DMS 273 (cell line): Measurements from ENCODE around the gene CBFA2T3.

ENCODE experiments used
- DNase-seq: peaks from one replicate; lab custom pipeline; 2025; ENCODE audit not compliant: unreplicated experiment; lab: John Stamatoyannopoulos, UW

CBFA2T3 gene

DNA sequence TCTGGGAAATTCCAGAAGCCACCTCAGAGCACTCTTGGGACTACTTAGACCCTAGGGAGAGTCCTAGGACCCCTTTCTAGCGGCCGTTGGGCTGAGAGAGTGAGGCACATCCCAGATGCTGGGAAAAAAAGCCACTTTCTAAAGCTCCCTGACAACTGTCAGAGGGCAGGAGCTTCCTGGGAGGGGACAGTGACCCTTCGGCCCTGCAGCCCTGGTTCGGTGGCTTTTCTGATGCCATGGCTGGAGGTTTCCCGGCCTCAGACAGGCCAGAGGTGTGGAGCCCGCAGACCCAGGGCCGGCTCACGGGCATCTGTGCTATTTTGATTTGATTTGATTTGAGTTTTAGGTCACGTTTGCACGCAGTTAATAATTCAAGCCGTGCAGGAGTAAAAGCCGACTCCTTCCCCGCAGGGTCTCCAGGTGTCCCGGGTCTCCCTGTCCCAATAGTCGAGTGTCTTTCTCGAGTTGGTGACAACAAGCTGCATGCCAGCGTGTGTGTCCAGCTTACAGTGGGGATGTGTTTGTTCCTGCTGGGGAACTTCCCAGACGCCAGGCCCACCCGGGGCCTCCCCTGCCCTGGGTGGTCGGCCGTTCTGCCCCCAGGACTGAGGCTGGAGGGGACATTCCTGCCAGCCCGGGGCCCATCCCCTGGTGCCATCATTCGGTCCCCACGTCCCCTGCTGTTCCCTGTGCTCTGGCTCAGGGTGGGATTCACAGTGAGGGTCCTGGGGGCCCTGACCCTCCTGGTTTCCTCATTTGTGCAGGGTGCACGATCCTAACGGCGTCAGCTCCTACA lies 1.0 kb upstream of the CBFA2T3 start:
- DNase-seq, result no peak

DNA sequence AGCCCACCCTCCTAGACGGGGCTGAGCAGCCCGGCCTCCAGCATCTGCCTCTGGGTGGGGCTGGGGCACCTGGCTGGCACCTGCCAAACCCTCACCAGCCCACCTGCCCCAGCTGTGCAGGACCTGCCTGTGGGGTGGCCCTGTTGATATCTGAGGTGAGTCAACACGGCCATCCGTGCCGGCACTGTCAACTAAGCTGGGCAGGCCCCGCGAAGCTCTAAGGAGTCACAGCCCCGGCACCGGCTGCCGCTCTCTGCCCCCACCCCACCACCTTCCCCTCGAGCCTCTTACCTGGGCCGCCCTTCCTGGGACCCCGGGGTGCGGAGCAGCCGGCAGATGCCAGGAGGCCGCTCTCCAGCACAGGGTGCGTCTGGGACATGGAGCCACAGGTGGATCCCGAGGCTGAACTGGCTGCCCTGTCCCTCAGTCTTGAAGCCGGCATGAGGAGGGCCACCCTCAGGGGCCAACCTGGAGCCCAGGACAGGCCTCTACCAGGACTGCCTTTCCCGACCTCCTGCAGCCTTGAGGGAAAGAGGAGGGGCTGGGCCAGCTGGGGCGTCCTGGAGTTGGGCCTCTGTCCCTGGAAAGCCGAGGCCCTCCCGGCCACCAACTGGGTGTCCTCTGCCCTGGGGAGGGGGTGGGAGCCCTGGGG lies 515 bp downstream of the CBFA2T3 start:
- no peak for DNase-seq

DNA sequence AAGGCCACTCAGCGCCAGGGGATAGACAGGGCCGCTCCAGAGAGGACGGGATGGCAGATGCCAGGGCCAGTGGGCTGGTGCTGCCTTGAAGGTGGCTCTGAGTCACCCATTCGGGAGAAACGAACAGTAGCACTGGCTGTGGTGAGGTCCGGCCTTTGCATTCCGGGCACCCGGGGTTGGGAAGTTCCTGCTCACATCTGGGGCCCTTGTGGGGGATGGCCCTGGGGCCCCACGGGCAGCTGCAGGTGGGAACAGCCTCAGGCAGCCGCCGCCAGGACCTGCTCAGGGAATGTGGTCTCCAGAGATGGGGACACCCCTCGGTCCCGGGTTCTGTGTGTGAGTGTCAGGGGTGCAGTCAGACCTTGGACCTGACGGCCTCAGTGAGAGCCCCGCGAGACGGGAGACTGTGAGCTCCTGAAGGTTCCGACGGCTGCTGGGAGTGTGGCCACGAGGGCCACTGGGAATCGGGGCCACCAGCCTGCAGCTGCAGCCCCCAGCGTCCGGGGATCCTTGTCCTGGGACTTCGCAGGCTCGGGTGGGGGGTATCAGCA lies 1.4 kb downstream of the CBFA2T3 start:
- DNase-seq, result no peak

DNA sequence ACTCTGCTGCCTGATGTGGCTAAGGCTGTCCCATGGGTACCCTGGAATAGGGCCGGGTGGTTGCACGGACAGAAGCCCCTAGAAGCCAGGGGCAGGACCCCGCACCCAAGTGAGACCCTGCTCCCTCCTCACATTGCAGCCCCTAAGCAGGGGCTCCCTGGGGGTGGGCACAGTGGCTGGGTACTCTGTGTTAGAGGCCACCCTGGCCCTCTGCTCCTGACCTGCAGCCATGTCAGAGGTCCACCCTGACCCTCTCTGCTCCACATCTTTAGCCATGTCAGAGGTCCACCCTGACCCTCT lies 2.1 kb downstream of the CBFA2T3 start:
- no peak for DNase-seq

DNA sequence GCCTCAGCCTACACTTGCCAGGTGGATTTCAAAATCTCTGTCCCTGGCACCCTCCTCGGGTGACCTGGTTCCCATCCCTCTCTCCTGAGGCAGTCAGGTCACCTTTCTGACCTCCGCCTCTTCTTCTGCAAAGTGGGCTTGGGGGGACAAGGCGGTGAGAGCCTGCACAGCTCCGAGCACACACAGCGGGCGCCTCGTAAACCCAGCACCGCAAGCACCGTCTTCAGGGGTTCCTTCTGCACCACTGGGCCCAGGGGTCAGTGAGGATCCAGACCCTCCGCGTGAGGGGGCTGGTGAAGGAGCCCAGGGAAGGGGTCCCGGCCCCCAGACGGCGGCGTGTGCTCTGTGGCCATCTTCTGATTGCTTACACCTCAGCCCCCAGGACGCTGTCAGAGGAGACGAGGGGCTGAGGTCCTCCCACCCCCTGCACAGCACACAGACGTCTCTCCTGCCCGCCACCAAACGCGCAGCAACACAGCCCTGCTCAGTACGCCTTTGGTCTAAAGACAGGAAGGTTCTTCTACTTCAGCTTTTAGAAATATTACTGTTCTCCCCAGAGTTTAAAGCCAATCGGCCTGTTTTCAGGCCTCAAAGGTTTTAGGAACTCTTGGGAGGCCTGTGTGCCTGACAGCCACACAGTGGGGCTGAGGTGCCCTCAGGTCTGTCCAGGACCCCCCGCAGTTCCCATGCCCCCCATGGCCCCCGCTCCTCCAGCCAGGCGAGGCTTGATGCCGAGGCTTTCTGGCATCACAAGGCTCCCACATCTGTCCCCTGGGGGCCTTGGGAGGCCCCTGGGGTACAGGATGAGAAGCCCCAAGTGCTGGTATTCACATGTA lies 2.7 kb downstream of the CBFA2T3 start:
- no peak for DNase-seq

DNA sequence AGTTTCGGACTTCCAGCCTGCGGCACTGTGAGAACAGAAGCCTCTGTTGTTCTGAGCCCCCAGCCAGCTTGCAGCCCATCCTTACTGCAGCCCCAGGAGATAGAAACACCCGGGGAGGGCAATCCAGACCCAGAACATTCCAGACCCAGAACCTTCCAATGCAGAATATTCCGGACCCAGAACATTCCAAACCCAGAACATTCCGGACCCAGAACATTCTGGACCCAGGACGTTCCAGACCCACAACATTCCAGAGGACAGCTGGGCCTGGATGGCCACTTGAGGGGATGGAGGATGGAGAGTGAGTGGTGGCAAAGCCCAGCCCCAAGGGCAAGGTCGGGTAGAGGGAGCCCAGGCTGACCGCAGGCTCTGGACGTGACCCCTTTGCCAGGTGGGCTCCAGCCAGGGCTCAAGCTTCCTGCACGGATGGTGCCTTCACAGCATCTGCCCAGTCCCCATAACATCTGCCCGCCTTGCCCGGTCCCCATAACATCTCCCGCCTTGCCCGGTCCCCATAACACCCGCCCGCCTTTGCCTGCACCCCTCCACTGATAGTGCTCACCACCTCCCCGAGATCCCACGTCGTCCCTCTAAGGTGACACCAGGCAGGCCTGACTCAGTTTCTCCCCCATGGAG lies 3.5 kb downstream of the CBFA2T3 start:
- DNase-seq, result no peak

DNA sequence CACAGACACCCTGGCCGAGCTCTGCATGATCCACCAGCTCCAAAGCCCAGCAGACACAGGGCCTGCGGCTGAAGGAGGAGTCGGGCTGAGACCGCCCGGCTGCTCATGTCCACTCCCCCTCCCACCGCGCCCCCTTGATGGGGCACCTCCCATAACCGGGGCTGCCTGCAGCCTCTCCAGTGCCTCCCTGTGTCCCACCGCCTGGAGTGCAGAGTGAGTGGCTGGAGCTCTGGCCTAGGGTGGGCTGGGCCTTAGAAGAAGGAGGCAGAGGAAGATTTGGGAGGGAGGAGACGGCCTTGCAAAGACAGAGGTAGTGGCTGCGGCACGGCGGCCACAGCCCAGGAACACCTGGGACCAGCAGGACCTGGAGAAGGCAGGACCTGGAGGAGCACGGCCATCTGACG lies 4.0 kb downstream of the CBFA2T3 start:
- DNase-seq, result no peak

DNA sequence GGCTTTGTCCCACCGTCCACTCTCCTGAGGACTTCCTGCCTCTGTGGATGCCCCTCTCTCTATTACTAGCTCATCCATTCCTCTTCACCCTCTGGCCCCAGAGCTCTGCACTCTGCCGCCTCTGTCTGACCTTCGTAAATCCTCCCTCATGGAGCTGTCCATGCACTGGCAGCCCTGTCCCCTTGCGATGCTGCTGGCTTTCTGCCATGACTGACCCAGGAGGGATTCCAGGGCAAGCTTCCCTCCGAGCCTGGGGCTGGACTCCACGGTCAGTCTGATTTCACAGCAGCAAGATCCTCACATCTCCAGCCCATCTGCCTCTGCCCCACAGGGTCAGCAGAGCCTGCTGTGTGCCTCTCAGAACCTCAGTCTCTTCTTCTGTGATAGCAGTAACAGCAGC lies 4.7 kb downstream of the CBFA2T3 start:
- DNase-seq, result no peak

DNA sequence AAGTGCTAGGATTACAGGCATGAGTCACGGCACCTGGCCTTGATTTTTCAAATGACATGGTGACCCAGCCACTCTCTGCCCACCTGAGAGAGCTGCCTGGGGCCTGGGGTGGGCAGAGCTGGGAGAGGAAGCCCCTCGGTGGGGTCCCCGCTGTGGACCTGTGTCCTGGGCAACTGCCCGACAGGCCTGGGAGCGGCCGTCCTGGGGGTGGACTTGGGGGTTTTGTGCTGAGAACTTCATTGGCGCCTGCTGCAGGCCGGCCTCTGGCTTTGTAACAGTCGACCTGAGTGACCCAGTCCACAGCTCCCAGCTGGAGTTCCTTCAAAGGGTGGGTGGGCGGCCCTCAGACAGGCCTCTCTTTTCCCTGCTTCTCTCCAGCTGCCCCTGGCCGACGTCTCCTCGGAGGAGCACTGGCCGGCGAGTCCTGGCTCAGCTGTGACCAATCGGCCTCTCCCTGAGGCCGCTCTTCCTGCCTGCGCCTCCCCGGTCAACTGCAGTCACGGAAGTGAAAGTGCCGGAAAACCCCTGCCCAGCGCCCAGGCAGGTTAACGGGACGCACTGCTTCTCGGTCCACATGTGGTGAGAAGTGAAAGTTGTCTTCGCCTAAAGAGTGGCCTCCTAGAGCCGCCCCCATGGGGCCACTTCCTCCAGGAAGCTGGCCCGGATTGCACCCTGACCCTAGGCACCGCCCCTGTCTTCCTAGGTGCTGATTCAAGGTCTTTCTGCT lies 5.5 kb downstream of the CBFA2T3 start:
- no peak for DNase-seq

DNA sequence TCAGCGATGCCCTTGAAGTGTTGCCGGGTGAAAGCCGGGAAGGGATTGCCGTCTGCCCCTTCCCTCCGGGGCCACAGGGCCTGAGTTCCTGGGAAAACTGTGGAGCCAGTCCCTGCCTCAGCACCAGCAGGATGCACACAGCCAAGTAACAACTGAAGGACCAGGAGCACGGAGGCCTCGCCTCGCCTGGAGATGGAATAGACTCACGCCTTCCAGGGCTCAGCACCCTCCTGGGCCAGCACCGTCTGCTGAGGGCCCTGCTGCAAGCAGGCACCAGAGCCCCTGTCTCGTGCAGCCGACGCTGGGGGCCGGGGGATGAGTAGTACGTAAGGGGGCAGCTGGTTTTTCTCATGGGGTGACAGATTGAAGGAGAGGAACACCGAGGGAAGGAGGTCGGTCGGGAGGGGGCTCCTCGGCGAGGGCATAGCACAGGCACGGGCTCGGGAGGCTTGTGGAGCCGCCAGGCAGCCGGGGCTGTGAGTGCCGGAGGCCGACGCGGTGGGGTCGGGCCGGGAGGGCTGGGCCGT lies 6.4 kb downstream of the CBFA2T3 start:
- no peak for DNase-seq

DNA sequence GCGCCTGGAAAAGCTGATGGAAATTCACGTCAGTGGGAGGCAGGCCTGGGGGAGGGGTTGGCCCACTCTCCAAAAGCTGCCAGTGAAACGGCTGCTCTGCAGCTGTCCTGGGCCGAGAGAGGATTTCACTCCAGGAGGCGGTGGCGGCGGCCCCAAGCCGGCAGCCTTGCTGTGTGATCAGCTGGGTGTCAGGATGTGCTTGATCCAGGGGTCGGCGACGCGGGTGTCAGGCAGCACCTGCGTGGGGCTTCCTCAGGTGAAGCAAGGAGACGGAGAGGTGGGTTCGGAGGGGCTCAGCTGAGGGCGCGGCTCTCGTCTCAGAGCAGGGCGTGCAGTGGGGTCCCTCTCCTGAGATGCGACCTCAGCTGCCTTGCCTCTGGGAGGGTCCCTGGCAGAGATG lies 7.0 kb downstream of the CBFA2T3 start:
- DNase-seq, result no peak

DNA sequence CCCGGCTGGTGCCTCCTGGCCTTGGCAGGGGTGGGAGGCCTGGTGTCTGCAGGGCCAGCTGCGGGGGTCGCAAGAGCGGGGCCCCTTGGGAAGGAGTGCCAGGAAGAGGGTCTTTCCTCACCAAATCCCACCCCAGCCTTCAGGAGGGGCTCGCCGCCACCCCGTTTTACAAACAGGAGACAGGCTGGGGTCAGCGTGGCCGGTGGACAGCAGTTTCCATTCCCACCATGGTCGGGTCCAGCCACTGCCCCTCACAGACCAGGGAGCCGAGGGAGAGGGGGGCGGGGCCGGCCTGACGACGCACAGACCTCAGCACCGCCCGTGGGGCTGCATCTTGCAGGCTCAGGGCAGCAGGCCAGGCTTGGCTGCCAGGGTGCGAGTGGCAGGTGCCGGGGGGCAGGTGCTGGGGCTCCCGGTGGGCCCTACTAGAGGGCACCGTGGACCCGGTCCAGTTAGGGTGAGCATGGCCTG lies 7.6 kb downstream of the CBFA2T3 start:
- DNase-seq, result peak; percentile 35

DNA sequence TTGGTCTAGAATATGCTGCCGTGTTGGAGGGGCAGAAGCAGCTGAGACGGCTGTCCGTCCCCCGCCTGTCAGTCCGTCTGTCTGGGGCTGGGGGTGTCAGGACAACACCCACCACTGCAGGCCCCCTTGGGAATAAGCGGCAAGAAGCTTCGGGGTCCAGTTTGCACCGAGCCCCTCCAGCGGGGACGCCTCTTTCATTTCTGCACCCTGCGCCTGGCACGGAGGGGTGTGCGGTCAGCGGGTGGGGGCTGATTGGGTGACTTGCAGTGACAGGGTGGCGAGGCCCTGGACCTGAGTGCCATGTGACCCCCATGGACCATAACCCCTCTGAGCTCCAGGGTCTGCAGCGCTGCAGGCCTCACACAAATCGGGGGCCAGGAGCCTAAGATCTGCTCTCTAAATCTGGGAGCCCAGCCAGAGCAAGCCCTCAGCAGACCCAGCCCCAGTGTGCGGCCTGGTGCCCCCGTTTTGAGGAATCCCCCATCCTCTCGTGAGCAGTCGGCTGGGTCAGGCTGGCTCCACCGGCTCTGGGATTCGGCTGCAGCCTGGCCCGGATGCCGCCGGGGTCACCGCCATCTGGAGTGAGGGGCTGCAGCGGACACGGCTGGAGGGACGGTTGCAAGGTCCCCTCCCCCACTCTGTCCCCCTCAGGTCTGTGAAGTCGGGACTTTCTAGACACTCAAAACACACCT lies 8.3 kb downstream of the CBFA2T3 start:
- DNase-seq, result no peak

DNA sequence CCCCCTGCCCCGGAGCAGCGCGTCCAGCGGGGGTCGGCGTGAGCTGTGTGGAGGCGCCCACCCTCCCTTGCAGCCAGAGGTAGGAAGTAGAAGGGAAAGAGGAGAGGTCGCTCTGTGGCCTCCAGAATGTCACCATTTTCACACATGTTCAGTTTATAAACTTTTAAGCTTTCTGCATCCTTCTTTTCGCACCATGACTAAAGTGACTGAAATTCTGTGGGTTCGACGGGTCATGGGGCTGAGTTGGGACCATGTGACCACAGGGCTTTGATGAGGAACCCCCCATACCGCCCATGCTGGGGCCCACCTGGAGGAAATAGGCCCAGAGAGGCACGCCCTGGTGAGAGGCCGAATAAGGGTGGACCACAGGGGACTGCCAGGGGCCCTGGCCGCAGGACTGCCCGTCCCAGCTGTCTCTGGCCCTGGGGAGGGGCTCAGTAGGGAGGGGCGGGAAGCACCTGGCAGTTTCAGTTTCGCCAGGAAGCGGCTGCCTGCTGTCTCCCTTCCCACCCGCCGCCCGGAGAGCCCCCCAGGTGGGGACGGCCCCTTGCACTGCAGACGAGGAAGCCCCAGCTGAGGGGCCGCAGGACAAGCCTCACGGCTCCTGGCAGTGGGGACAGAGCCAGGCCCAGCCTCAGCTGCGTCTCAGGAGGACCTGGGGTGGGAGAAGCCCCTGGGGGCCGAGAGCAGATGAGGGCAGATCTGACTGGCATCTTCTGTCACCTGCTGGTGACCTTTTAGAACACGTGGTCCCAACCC lies 9.0 kb downstream of the CBFA2T3 start:
- no peak for DNase-seq

DNA sequence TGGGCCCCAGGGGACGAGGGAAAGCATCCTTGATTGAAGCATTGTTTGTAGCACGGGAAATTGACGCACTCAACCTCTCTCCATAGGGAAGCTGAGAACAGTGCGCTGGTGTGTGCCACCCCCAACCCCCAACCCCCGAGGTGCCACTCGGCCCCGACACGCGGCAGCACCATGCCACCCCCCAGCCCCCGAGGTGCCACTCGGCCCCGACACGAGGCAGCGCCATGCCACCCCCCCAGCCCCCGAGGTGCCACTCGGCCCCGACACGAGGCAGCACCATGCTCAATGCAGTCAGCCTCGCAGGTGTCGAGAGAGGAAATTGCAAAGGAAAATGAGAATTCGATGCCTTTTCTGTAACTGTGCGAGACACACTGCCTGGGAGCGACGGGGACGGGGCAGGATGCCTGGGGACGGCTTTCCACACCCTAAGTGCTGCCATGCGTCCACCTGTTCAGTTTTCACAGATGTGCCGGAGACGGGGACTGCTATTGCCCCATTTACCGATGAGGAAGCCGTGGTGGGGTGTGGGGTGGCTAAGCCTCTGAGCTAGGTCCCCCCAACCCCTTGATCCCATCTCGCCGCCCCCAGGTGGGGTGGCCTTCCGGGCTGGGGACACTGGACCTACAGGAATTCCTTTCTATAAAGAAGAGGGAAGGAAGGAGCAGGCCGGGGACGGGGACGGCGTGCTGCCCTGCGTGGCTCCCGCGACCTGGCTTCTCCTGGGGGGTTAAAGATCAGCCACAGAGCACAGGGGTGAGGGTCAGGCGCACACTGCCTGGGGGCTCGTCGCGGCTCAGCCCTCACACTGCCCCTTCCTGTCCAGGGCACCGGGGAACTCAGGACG lies 9.8 kb downstream of the CBFA2T3 start:
- DNase-seq, result no peak

DNA sequence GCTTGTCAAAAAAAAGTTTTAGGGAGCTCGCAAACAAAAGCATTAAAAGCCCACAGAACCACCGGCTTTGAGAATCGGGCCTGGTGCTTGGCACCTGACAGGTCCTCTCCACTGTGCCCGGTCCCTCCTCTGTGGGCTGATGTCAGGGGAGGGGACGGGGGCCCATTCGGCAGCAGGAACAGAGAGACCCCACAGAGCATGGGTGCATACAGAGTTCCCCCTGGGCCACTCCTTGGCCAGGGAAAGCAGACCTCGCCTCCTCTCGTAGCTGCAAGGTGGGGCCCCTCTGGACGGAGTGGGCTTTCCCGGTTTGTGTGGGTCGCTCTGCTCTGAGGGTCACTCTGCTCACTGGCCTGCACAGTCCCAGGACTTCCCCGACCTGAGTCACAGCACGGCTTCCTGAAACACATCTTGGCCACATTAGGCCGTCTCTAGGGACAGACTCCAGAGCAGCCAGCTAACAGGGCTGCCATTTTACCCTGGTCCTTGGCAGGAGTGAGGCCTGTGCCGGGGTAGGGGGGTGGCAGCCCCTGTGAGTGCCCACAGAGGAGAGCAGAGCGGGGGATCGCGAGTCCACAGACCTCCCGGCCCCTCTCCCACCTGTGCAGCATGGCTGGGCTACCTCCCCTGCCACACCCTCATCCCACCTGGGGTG lies 11.1 kb downstream of the CBFA2T3 start:
- DNase-seq, result no peak

DNA sequence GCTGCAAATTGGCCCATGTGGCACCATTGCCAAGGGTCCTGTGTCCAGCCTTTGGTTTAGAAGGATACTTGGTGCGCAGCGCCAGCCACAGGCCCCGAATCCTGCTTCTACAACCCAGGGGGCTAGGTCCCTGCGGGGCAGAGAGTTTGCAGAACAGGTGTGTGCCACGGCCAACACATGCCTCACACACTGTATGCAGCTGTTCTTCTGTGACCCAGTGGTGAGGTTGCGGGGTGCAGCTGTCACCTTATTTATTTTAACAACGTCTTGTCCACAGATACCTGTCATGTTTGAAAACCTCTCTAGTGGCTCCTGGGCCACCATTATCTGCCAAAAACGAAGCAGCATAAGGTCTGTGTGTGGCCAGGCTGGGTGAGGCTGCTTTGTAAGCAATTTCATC lies 11.6 kb downstream of the CBFA2T3 start:
- peak; percentile 76 for DNase-seq

DNA sequence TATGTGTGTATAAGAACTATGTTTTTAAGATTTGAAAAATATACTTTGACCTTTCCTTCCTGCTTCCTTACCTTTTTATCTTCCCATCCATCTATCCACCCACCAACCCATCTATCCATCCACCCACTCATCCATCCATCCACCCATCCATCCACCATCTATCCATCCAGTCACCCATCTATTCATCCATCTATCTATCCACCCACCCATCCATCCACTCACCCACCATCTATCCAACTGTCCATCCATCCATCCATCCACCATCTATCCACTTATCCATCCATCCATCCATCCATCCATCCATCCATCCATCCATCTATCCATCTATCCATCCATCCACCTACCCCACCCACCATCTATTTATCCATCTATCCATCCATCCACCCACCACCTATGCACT lies 12.4 kb downstream of the CBFA2T3 start:
- DNase-seq, result no peak
